Activated T-cell treated with anti-CD3 and anti-CD28 coated beads, Interleukin-2, amount 50 U/mL, for 72 hours (primary cell): ENCODE results near the gene NPS. TPM values are rescaled to one million over a fixed set of nuclear protein-coding genes. Genes with fewer than 3 reads are reported as not detected.

ENCODE experiments used
- ATAC-seq, 2 donors: fragments of 150-1000 bp; cut with Tn5 transposase; replicated peaks in 1 of 2; 2 replicates each; pipeline ENCODE4 v1.10.0; 2021; ENCODE audit warnings: moderate library complexity in 2 of 2, mild to moderate bottlenecking in 1 of 2
- DNase-seq, 2 donors: peaks; one replicate each; pipeline ENCODE4 v3.0.0; 2021 to 2022; ENCODE audit warnings: mixed read lengths in 1 of 2
- H3K27ac Mint-ChIP-seq: one replicate; pipeline ENCODE4 v1.8.0; 2022; ENCODE audit warnings: mild to moderate bottlenecking, moderate library complexity, mixed read lengths
- H3K27me3 Mint-ChIP-seq: one replicate; pipeline ENCODE4 v1.8.0; 2022; ENCODE audit warnings: low read depth, mixed read lengths
- H3K36me3 Mint-ChIP-seq, 2 donors: one replicate each; pipeline ENCODE4 v1.8.0; 2022; ENCODE audit warnings: mixed read lengths in 2 of 2, mild to moderate bottlenecking in 1 of 2; ENCODE audit not compliant: insufficient read depth in 2 of 2
- H3K4me1 Mint-ChIP-seq: one replicate; pipeline ENCODE4 v1.8.0; 2022; ENCODE audit warnings: low read depth, mixed read lengths
- H3K4me3 Mint-ChIP-seq, 2 donors: one replicate each; pipeline ENCODE4 v1.8.0; 2022; ENCODE audit warnings: mild to moderate bottlenecking in 2 of 2, mixed read lengths in 2 of 2, moderate library complexity in 2 of 2
- H3K9me3 Mint-ChIP-seq, 2 donors: one replicate each; pipeline ENCODE4 v1.8.0; 2022; ENCODE audit warnings: mixed read lengths in 2 of 2
- total RNA-seq, 2 donors: library from RNA; stranded (reverse); gene quantifications; one replicate each; pipeline ENCODE4 v1.2.3, GENCODE V29; 2022

NPS gene
- total RNA-seq, 2 donors from 2014 or later: not detected

DNA sequence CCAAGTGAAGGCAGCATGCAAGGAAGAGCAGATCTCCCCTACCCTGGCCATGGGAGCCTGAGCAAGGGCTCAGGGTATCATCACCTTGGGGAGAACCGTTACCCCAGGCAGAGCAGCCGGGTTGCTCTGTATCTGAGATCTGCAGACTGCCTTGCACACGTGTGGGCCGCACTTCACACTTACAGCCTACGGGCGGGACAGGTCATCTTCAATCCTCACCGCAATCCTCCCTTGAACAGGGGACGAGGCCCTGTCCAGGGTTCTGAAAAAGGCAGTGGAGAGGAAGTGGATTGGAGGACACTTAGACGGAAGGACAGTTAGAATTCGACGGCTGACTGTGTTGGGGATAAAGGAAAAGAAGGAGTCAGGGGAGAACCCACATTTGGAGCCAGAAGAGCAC, 51.4 kb downstream of the NPS start:
- ATAC-seq (no peak), DNase-seq (no peak)
- Mint-ChIP-seq H3K9me3 (peaks cover 0 to 3% of the 10 kb centered on the region in 2 donors), H3K4me3 (no peak overlapping the region), H3K27me3 (no peaks in the 10 kb centered on the region), H3K36me3 (no peaks in the 10 kb centered on the region), H3K27ac (no peak overlapping the region), H3K4me1 (no peaks in the 10 kb centered on the region)

Other genes starting within 250 kb of the NPS start
- gene FOXI2, start 187.9 kb downstream of the NPS start, total RNA-seq: not detected